Lower leg skin (tissue), 3 donors: ENCODE results near the gene DZIP1.

ENCODE experiments used
- CTCF ChIP-seq, 3 donors: fragments of 450-650 bp; IDR thresholded peaks; one replicate each; pipeline ENCODE4 v1.5.1; 2016; ENCODE audit warnings: antibody characterized with exemption in 3 of 3, mild to moderate bottlenecking in 3 of 3, moderate library complexity in 2 of 3
- POLR2A ChIP-seq, 2 donors: fragments of 450-650 bp; IDR thresholded peaks; one replicate each; pipeline ENCODE4 v1.6.1; 2016 to 2017; ENCODE audit warnings: antibody characterized with exemption in 2 of 2, mild to moderate bottlenecking in 1 of 2, moderate library complexity in 1 of 2

GRCh38 chr13:95568131-95568530, 76.4 kb downstream of the DZIP1 start:
- no peak for TF ChIP-seq CTCF (IDR thresholded peaks at IDR 0.05)
- no peak for TF ChIP-seq POLR2A (IDR thresholded peaks at IDR 0.05)
